Mammary epithelial cell (primary cell): ENCODE results near the gene SPHK1.

Experiments used
- CTCF ChIP-seq, 2 donors: IDR thresholded peaks in 1 of 2; conservative IDR thresholded peaks in 1 of 2; 2 replicates each; pipeline ENCODE4 v1.5.1; 2011 to 2012; ENCODE audit warnings: inconsistent platforms in 2 of 2, low read length in 2 of 2, mild to moderate bottlenecking in 2 of 2, control low read depth in 1 of 2, low read depth in 1 of 2; ENCODE audit not compliant: insufficient read depth in 1 of 2; ENCODE audit errors: extremely low read depth in 1 of 2
- EZH2 ChIP-seq: IDR thresholded peaks from 2 replicates; pipeline ENCODE4 v1.6.1; 2012; ENCODE audit warnings: low read length, inconsistent platforms, borderline replicate concordance

GRCh38 chr17:76369379-76369778, 15.0 kb upstream of the SPHK1 start:
- no peak for TF ChIP-seq CTCF (conservative IDR thresholded peaks at IDR 0.05 in 1 of 2, IDR thresholded peaks at IDR 0.05 in 1 of 2; ENCODE audit: extremely low read depth in 1 of 2, insufficient read depth in 1 of 2, low read depth in 1 of 2, low read length in 2 of 2)
- TF ChIP-seq EZH2 = no peak
